ENCODE data around the gene PTPA. TPM values are rescaled to one million over a fixed set of nuclear protein-coding genes. Genes with fewer than 3 reads are reported as not detected.

Gene PTPA
- total RNA-seq, 8 experiments from 2014 or later = 56.5 to 126 (median 95.6) TPM

DNA sequence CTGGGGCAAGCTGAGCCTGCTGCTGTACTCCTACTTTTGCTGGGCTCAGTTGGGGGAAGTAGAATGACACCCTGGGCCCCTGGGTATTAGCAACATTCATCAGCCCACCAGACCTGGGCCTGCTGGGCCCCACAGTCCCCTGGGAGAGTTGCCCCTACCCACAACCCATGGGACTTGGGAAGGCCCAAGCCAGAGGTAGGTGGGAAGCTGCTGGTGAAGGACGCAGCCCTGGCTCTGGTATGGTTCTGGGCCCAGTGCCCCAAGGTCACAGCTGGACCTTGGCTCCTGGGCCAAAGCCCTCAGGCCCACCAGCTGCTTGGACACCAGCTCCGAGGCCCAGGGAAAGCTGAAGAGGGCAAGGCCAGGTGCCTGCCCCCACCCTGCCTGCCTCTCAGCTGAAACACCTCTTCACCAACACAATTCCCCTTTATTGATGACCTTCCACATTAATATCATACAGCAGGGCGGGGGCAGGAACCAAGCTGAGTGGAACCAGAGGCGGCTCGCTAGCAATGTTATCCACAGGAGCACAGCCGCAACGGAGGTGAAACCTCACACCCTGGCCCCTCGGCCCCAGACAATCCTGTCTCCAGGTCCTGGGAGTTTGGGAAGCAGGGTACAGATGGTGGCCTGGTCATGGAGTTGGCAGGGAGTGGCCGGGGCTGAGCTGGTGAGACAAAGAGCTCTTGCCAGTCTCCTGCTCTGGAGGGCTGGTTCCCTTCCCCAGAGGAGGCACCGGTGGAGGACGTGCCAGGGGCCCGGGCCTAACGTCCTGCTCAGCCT, 16.6 kb upstream of the PTPA start:
- WGBS, 10 experiments = 89 to 100% (median 92%) methylated on average over 1 to 7 of the region's 13 CpGs; no CpG with 5 or more reads in 7 of the 10 experiments
- in situ Hi-C loops (cut with MboI; ENCODE audit: low pct_unique_long_range_greater_than_20kb in 2 of 9, low sequenced_read_pairs in 9 of 9, unreplicated experiment in 9 of 9) = no loop called here
- no peaks in the 10 kb centered on the region for H3K4me1 ChIP-seq (replicated peaks in 1 of 2)
- peak in 1 of 8 experiments; percentile 2 for ATAC-seq (replicated peaks in 6 of 8)
- no peak overlapping the region for H3K4me3 ChIP-seq
- no peak overlapping the region for H3K27ac ChIP-seq

DNA sequence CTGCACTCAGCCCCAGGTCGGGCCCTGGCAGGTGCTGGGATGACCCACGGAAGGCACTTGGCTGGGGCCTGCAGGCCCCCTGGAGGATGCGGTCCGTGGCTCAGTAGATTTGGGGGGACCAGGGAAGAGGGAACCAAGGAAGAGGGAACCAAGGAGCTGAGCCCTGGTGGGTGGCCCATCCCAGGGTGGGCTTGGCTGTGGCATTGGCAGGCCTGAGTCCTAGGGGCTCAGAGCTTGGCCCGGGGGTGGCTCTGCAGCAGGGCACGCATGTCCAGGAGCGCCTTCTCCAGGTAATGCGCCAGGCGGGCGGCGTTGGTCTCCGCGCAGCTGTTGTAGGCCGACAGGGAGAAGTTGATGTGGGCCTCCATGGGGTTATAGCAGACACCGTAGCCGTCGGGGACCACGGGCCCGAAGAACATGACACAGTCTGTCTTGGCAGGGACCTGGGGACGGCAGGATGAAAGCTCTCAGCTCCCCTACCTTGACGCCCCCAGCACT, 16.0 kb upstream of the PTPA start:
- Histone ChIP-seq H3K4me3 (no peak overlapping the region), H3K27ac (no peak overlapping the region), H3K4me1 (replicated peaks in 1 of 2) (no peaks in the 10 kb centered on the region)
- WGBS, 10 experiments = 73 to 100% (median 95%) methylated on average over 1 to 7 of the region's 21 CpGs; no CpG with 5 or more reads in 4 of the 10 experiments
- in situ Hi-C loops (cut with MboI; ENCODE audit: low pct_unique_long_range_greater_than_20kb in 2 of 9, low sequenced_read_pairs in 9 of 9, unreplicated experiment in 9 of 9) = no loop called here
- ATAC-seq (replicated peaks in 6 of 8) = peak in 4 of 8 experiments; percentile 2 to 21 (median 12)

DNA sequence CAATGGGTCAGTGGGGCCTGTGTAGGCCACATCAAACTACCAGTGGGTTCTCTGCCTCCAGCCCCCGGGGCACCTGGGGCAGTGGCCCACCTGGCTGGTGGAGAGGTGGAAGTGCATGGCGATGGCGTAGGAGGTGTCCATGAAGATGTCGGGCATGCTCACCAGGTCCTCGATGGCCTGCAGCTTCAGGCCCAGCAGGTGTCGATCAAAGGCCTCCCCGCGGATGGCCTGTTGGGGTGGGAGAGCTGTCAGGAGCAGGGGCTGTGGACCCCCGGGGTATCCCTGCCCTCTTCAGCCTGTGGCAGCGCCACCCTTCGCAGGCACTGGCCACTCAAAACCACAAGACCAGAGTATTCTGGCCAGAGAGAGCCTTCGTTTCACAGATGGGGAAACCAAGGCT, 15.3 kb upstream of the PTPA start:
- ATAC-seq (replicated peaks in 6 of 8) = peak in 2 of 8 experiments; percentile 5 to 8
- H3K27ac ChIP-seq = no peak overlapping the region
- 87 to 100% (median 90%) methylated on average over 1 to 4 of the region's 12 CpGs; no CpG with 5 or more reads in 6 of the 10 experiments for WGBS, 10 experiments
- no peaks in the 10 kb centered on the region for H3K4me1 ChIP-seq (replicated peaks in 1 of 2)
- in situ Hi-C loops (cut with MboI; ENCODE audit: low pct_unique_long_range_greater_than_20kb in 2 of 9, low sequenced_read_pairs in 9 of 9, unreplicated experiment in 9 of 9) = no loop called here
- no peak overlapping the region for H3K4me3 ChIP-seq

DNA sequence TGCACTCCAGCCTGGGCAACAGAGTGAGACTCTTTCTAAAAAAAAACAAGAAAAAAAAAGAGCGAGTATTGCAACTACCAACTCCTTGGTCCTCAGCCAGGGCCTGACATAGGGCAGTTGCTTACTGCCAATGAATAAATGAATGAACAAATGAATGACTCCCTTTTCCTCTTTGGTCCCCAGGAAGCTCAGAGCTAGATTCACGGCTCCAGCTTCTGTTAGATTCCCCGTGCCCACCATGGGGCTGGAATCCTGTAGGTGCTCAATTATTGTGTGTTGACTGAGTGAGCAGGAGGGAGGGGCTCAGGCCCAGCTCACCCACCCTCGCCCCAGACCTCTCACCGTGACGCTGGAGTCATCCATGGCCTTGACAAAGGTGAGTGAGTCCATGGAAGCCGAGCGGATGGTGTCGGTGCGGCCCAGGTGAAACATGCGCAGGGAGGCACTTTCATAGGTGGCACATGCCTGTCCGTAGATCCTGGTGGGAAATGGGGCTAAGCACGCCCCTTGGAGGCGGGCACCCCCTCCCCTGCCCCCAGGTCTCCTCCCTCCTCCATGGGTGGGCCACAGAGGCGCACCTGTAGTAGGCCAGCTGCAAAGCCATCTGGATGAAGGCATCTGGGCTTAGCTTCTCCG, 13.4 kb upstream of the PTPA start:
- no peaks in the 10 kb centered on the region for H3K4me1 ChIP-seq (replicated peaks in 1 of 2)
- H3K4me3 ChIP-seq = no peak overlapping the region
- 60 to 100% (median 82%) methylated on average over 1 to 4 of the region's 16 CpGs; no CpG with 5 or more reads in 5 of the 10 experiments for WGBS, 10 experiments
- in situ Hi-C loops (cut with MboI; ENCODE audit: low pct_unique_long_range_greater_than_20kb in 2 of 9, low sequenced_read_pairs in 9 of 9, unreplicated experiment in 9 of 9) = no loop called here
- H3K27ac ChIP-seq = no peak overlapping the region
- ATAC-seq (replicated peaks in 6 of 8) = no peak

DNA sequence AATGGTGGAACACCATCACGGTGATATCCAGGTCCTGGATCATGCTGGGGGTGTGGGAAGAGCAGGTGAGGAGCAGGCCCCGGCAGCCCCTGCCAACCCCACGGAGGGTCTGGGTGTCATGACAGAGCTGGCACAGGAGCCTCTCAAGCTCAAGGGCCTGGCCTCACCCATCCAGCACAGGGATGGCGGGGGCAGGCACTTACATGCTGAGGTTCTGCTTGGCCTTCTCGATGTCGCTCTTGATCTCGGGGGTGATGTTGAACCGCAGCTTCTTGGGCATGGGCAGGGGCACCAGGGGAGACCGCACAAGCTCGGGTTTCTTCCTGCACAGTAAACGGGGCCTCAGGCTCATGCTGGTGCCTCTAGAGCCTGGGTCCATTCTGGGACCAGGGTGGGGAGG, 12.9 kb upstream of the PTPA start:
- Histone ChIP-seq H3K4me1 (replicated peaks in 1 of 2) (no peaks in the 10 kb centered on the region), H3K27ac (no peak overlapping the region), H3K4me3 (no peak overlapping the region)
- WGBS, 10 experiments = 0 to 100% (median 90%) methylated on average over 1 to 8 of the region's 11 CpGs; no CpG with 5 or more reads in 6 of the 10 experiments
- ATAC-seq (replicated peaks in 6 of 8) = no peak
- in situ Hi-C loops (cut with MboI; ENCODE audit: low pct_unique_long_range_greater_than_20kb in 2 of 9, low sequenced_read_pairs in 9 of 9, unreplicated experiment in 9 of 9) = no loop called here

DNA sequence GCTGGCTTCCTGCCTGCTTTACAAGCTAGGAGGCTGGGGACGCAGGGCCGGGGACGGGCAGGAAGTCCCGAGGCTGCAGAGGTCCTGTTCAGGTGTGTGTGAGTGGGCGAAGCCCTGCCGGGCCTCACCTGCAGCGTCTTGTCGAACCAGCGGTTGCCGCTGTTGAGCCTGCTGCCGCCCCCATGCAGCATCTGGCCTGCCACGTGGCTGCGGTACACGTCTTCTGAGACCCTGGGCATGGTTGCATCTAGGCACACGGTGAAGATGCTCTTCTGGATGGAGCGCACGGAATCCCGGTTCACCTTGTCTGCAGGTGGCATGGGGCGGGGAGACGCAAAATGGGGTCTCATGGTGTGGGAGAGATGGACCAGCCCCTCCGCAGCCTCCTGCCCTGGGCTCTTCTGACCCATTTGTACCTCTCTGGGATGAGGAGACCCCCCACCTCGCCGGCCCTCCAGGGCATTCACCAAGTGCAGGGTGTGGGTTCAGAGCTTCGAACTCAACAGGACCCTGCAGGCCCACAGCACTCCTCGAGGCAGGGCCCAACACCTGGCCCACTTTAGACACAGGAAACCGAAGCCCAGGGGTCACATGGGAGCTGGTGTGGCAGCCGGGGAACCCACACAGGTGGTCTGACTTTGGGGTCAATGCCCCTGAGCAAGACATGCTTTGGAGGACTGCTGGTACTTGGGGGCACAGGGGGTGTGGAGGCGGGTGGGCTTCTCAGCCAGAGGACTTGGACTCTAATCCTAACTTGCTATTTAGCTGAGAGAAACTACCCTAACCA, 10.6 kb upstream of the PTPA start:
- Histone ChIP-seq H3K27ac (no peak overlapping the region), H3K4me1 (replicated peaks in 1 of 2) (no peaks in the 10 kb centered on the region), H3K4me3 (no peak overlapping the region)
- in situ Hi-C loops (cut with MboI; ENCODE audit: low pct_unique_long_range_greater_than_20kb in 2 of 9, low sequenced_read_pairs in 9 of 9, unreplicated experiment in 9 of 9) = no loop called here
- ATAC-seq (replicated peaks in 6 of 8) = no peak
- 93 to 100% (median 100%) methylated on average over 1 to 3 of the region's 28 CpGs; no CpG with 5 or more reads in 7 of the 10 experiments for WGBS, 10 experiments

DNA sequence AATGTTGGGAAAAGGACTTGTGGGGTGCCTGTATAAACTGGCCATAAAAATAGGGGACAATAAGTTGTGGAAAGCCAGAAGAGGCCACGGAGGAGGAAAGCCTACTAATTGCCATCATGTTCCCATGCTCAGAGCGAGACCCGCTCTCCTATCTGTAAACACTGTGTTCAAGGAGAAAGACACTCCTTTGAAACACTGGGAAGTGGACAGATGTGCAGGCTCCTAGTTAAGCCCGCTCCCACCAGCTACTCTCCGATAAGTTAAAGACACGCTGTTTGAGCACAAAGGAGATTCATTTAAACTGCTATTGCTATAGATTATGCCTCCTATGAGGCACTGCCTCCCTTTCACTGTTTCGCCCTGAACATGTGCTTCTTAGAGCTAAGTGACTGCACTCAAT, 9.9 kb upstream of the PTPA start:
- no peaks in the 10 kb centered on the region for H3K4me1 ChIP-seq (replicated peaks in 1 of 2)
- H3K4me3 ChIP-seq = no peak overlapping the region
- no peak for ATAC-seq (replicated peaks in 6 of 8)
- no peak overlapping the region for H3K27ac ChIP-seq
- WGBS, 10 experiments = 88 to 100% (median 96%) methylated on average over 1 to 4 of the region's 7 CpGs; no CpG with 5 or more reads in 3 of the 10 experiments
- in situ Hi-C loops (cut with MboI; ENCODE audit: low pct_unique_long_range_greater_than_20kb in 2 of 9, low sequenced_read_pairs in 9 of 9, unreplicated experiment in 9 of 9) = no loop called here

DNA sequence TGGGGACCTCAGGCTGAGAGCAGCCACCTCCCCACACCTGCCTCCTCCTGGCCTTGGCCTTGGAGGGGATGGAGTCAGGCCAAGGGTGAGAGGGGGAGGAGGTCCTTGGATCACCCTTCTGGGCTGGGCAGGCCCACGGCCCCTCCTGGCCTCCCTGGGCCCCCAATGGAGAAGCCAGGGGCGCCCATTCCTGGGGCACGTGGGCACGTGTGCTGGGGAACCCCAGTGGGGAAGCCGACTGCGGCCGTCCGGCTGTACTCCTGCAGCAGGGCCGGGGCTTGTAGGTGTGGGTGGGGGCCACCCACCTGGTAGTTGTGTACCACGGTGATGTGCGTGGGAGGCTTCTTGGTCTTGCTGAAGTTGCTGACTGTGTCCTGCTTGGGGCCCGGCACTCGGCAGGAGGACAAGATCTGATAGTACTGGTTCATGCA, 9.1 kb upstream of the PTPA start:
- H3K27ac ChIP-seq = no peak overlapping the region
- no peaks in the 10 kb centered on the region for H3K4me1 ChIP-seq (replicated peaks in 1 of 2)
- ATAC-seq (replicated peaks in 6 of 8) = peak in 2 of 8 experiments; percentile 8 to 9
- no peak overlapping the region for H3K4me3 ChIP-seq
- WGBS, 10 experiments = 80% methylated on average over 1 of the region's 13 CpGs; no CpG with 5 or more reads in 9 of the 10 experiments
- in situ Hi-C loops (cut with MboI; ENCODE audit: low pct_unique_long_range_greater_than_20kb in 2 of 9, low sequenced_read_pairs in 9 of 9, unreplicated experiment in 9 of 9) = no loop called here

DNA sequence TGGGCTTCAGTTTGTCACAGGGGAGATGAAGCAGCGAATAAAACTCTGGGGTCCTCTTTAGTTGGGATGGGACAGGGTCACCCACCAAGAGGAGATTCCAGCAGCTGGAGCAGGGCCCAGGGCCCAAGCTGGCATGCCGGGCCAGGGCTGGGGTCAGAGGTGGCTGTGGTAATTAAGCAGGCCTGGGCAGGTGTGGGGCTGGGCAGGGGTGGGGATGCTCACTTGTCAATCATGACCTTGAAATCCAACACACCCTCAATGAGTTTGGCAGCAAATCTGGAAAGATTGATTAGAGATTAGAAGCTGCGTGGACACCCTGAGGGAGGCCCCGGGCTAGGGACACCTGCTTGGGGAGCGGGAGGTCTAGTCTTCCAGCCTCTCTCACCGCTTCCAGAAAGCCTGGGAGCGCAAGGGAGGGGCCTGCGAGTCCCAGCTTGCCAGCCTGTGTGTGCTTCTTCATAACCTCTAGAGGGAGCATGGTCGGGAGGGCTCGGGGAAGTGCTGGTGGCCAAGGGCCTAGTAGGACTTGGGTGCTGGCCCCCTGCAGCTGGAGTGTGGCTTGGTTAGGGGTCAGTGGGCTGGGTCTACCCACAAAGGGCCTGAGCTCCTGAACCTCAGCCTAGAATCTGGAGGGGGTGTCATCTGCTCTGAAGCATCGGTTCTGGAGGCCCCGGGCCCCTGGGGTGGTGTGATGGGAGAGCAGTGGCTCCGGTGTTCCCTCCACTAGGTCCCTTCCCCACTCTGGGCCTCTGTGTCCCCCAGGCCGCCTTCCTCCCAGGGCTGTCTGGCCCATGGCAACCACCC, 8.2 kb upstream of the PTPA start:
- Histone ChIP-seq H3K27ac (no peak overlapping the region), H3K4me1 (replicated peaks in 1 of 2) (no peaks in the 10 kb centered on the region), H3K4me3 (no peak overlapping the region)
- 40 to 100% (median 71%) methylated on average over 1 to 4 of the region's 14 CpGs; no CpG with 5 or more reads in 6 of the 10 experiments for WGBS, 10 experiments
- in situ Hi-C loops (cut with MboI; ENCODE audit: low pct_unique_long_range_greater_than_20kb in 2 of 9, low sequenced_read_pairs in 9 of 9, unreplicated experiment in 9 of 9) = no loop called here
- peak; percentile 21 to 99 (median 46) for ATAC-seq (replicated peaks in 6 of 8)

DNA sequence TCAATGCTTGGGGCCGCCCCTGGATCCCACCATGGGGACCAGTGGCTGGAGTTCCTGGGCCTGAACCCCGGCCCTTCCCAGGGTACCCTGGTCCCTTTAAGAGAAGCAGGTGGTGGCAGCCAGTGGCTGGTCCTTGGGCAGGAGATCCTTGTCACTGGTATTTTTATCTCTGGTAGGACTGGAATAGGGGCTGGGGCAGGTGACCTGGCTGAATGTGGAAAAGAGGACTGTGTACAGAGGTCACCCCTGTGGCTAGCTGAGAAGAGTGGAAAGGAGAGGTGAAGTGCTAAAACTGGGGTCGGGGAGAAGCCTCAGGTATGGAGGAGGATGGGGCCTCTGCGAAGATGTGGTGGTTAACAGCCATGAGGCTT, 7.6 kb upstream of the PTPA start:
- no peak overlapping the region for H3K27ac ChIP-seq
- peak in 1 of 8 experiments; percentile 8 for ATAC-seq (replicated peaks in 6 of 8)

DNA sequence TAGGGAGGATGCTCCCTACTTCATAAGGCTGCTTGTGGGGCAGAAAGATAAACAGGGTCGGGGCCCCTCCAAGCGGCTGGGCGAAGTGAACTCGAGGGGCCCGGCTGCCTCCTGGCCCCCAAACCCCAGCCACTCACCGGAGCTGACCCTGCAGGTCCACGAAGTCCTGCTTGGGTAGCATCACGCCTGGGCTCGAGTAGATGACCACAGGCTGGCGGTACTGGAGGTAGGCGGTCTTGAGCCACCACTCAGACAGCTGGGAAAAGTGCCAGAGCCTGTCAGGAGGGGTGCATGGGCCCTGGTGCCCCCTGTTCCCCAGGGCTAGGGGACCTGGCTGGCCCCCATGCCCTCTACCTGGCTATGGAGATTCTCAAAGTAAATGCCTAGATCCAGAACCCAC, 7.2 kb upstream of the PTPA start:
- 88 to 100% methylated on average over 1 to 11 of the region's 11 CpGs; no CpG with 5 or more reads in 8 of the 10 experiments for WGBS, 10 experiments
- in situ Hi-C loops (cut with MboI; ENCODE audit: low pct_unique_long_range_greater_than_20kb in 2 of 9, low sequenced_read_pairs in 9 of 9, unreplicated experiment in 9 of 9) = no loop called here
- H3K27ac ChIP-seq = no peak overlapping the region
- no peaks in the 10 kb centered on the region for H3K4me1 ChIP-seq (replicated peaks in 1 of 2)
- no peak for ATAC-seq (replicated peaks in 6 of 8)
- H3K4me3 ChIP-seq = no peak overlapping the region

More for the DNA sequence above, 7.6 kb upstream of the PTPA start:
- 60 to 100% (median 80%) methylated on average over 1 to 2 of the region's 4 CpGs; no CpG with 5 or more reads in 5 of the 10 experiments for WGBS, 10 experiments
- H3K4me3 ChIP-seq = no peak overlapping the region
- in situ Hi-C loops (cut with MboI; ENCODE audit: low pct_unique_long_range_greater_than_20kb in 2 of 9, low sequenced_read_pairs in 9 of 9, unreplicated experiment in 9 of 9) = no loop called here
- no peaks in the 10 kb centered on the region for H3K4me1 ChIP-seq (replicated peaks in 1 of 2)
